ENCODE measurements around the gene CHL1.

DNA sequence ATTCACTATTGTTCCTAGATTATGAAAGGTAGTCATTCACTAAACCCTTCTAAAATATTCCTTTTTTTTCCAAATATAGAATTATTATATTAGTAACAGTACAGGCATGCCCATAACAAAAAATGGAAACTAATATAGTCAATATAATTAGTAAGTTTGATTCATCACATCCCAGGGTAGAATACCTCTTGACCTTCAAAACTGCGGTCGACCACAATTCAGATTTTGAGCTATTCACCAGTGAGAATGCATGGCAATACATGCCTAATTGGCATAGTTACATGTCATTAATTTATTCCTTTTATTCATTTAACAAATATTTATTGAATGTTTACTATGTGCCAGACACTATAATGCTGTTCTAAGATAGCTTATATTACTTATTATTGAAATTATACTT is 98.0 kb downstream of the CHL1 start:
- TF ChIP-seq POLR2AphosphoS5 (IDR thresholded peaks at IDR 0.05; ENCODE audit: low read depth, low read length) (no peak), POLR2A (IDR thresholded peaks at IDR 0.05; ENCODE audit: low read depth, low read length) (no peak), TAF1 (IDR thresholded peaks at IDR 0.05; ENCODE audit: low read depth, low read length) (no peak), POU2F2 (IDR thresholded peaks at IDR 0.05; ENCODE audit: low read depth, low read length) (no peak), SPI1 (IDR thresholded peaks at IDR 0.05; ENCODE audit: low read depth, low read length) (no peak), PAX5 (IDR thresholded peaks at IDR 0.05; ENCODE audit: insufficient read depth, low read length, severe bottlenecking) (no peak)

Measured in GM12891 (cell line).